NCI-H526 (cell line): ENCODE measurements around the gene ABCA7.

Source experiments
- DNase-seq, 2 experiments: peaks; one replicate each; lab custom pipeline; 2025; lab: John Stamatoyannopoulos, UW

The ABCA7 gene

DNA sequence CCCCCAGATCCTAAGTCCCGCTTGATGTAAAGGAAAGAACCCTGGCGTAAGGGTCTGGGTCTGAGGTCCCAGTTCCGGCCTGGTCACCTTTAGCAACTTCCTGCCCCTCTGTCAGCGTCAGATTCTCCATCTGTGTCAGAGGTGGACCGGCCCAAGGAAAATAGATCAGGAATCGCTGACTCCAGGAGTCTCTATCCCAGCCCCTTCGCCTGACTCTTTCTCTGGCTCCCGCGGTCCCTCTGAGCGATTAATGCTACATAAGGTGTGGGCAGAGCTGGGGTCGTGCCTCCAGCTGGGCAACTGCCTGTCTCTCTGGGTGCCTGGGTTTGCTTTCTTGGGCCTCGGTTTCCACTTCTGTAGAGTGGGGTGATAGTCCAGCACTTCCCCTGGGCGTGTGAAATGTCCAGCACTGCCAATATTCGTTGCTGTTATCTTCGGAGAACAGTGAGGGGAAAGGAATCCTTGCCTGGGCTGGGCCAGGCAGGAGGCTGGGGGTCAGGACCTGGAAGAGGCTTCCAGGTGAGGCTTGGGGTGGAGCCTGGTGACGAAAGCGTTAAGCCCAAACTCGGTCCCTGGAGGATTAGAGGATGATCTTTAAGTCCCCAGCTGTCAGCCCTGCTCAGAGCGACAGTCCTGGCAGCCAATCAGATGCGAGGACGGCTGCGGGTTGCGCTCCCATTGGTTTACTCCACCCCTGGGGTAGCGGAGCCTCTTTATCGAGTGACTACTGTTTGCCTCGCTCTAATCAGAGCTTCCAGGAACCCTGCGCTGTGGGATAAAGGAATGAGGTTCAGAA, 767 bp downstream of the ABCA7 start:
- DNase-seq, result peak; percentile 55 to 92

DNA sequence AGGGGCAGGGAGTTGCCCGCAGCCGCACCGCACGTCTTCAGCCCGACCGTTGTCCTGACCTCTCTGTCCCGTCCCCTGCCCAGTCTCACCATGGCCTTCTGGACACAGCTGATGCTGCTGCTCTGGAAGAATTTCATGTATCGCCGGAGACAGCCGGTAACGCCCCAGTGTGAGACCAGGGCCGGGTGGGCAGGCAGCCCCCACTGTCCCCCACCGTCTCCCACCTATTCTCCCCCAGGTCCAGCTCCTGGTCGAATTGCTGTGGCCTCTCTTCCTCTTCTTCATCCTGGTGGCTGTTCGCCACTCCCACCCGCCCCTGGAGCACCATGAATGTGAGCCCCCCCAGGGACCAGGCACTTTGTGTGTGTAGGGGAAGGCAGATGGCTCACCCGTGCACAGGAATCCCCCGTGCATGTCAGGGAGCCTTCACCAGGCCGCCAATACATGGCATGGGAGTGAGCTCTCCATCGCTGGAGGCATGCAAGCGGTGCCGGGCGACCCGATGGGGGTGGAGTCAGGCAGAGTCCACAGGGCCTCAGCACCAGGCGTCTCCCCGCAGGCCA, 1.4 kb downstream of the ABCA7 start:
- no peak for DNase-seq

DNA sequence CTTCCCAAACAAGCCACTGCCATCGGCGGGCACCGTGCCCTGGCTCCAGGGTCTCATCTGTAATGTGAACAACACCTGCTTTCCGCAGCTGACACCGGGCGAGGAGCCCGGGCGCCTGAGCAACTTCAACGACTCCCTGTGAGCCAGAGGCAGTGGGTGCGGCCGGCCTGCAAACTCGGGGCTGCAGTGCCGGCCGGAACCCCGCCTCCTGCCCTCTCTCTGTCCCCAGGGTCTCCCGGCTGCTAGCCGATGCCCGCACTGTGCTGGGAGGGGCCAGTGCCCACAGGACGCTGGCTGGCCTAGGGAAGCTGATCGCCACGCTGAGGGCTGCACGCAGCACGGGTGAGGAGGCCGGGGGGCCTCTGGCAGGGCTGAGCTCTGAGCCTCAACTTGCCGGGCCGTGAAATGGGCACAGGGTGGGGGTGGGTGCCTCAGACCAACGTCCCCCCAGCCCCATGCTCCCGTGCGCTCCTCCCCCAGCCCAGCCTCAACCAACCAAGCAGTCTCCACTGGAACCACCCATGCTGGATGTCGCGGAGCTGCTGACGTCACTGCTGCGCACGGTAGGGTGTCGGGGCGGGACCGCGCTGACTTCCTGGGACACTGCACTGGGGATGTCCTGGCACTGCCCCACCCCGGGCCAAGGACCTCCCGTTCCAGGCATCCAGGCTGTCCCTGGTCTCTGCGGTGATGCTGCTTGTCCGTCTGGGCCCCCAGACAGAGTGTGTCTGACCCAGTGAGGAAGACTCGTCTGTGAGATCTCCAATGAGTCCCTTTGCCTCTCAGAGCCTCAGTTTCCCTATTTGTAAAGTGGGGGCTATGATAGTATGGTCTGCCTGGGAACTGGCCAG, 2.2 kb downstream of the ABCA7 start:
- peak; percentile 50 to 79 for DNase-seq

DNA sequence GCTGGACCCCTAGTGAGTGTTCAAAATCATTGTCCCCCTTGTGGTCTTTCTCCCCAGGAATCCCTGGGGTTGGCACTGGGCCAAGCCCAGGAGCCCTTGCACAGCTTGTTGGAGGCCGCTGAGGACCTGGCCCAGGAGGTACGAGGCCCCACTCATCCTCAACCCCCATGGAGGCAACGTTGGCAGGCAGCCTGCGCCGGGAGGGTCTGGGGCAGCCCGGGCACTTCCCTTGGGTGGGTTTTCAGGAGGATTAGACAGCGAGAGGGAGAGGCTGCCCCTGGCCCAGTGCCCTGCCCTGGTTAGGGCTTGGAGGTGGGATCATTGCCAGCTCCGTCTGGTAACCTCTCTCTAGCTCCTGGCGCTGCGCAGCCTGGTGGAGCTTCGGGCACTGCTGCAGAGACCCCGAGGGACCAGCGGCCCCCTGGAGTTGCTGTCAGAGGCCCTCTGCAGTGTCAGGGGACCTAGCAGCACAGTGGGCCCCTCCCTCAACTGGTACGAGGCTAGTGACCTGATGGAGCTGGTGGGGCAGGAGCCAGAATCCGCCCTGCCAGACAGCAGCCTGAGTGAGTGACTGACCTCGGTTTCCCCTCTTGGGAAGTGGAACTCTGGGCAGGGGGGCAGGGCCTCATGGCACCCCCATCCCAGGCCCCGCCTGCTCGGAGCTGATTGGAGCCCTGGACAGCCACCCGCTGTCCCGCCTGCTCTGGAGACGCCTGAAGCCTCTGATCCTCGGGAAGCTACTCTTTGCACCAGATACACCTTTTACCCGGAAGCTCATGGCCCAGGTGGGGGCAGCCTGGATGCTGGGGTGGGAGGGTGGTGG, 3.0 kb downstream of the ABCA7 start:
- no peak for DNase-seq

DNA sequence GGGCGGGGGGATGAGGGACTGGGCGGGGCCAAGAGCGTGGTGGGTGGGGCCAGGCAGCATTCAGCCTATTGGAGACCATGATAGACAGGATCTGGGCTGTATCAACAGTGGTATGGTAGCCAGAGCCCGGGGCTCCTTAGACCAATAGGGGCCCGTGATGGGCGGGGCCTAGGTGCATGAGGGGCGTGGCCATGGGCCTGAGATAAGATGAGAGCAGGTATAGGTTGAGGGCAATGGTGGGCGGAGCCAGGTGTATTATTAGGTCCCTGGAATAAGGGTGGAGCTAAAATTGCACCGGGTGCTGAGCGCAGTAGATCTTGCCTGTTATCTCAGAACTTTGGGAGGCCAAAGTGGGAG, 5.3 kb downstream of the ABCA7 start:
- peak in 1 of 2 experiments; percentile 49 for DNase-seq

DNA sequence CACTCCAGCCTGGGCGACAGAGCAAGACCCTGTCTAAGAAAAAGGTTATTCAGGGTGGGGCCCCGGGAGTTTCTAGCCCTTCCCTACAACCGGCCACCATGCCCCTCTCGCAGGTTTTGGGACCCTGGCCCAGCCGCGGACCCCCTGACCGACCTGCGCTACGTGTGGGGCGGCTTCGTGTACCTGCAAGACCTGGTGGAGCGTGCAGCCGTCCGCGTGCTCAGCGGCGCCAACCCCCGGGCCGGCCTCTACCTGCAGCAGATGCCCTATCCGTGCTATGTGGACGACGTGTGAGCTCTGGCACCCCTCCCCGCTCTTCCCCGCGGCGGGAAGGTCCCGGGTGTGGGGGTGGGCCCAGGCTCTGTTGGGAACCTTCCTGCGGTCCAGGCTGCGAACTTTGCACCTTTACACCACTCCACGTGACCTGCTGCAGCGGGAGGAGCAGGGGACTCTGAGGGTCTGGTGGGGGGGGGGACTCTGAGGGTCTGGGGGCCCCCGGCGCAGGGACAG, 6.3 kb downstream of the ABCA7 start:
- no peak for DNase-seq

DNA sequence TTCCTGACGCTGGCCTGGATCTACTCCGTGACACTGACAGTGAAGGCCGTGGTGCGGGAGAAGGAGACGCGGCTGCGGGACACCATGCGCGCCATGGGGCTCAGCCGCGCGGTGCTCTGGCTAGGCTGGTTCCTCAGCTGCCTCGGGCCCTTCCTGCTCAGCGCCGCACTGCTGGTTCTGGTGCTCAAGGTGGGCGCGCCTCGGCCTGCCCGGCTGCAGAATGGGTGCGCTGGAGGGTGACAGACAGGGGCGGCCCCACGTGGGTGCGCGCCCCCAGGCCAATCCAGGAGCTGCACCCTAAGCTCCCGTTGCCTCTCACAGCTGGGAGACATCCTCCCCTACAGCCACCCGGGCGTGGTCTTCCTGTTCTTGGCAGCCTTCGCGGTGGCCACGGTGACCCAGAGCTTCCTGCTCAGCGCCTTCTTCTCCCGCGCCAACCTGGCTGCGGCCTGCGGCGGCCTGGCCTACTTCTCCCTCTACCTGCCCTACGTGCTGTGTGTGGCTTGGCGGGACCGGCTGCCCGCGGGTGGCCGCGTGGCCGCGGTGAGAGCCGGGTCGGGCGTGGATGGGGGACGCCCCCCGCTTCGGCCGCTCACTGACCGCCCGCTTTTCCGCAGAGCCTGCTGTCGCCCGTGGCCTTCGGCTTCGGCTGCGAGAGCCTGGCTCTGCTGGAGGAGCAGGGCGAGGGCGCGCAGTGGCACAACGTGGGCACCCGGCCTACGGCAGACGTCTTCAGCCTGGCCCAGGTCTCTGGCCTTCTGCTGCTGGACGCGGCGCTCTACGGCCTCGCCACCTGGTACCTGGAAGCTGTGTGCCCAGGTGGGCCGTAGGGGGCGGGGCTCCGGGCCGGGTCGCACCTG, 7.2 kb downstream of the ABCA7 start:
- DNase-seq, result no peak

DNA sequence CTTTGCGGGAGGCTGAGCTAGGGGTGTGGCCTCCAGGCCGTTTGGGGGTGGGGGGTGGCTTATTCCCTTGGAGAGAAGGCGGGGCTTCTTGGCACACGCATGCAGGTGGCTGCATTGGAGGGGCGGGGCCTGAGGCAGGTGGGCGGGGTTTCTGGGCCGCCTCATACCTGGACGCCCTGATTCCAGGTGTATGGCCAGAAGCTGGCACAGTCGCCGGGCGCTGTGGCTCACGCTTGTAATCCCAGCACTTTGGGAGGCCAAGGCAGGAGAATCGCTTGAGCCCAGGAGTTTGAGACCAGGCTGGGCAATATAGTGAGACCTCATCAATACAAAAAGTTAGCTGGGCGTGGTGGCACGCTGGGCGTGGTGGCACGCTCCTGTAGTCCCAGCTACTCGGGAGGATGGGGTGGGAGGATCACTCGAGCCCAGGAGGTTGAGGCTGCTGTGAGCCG, 7.8 kb downstream of the ABCA7 start:
- DNase-seq, result no peak

DNA sequence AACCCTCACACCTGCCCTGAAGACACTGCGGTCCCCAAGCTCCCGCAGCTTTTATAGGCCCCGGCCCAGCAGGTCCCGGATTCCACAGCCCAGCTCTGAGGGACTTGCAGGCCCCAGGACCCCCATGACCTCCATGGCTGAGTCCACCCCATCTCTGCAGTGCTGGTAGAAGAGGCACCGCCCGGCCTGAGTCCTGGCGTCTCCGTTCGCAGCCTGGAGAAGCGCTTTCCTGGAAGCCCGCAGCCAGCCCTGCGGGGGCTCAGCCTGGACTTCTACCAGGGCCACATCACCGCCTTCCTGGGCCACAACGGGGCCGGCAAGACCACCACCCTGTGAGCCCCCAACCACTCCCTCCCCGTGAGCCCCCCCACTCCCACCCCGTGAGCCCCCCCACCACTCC, 9.2 kb downstream of the ABCA7 start:
- no peak for DNase-seq

DNA sequence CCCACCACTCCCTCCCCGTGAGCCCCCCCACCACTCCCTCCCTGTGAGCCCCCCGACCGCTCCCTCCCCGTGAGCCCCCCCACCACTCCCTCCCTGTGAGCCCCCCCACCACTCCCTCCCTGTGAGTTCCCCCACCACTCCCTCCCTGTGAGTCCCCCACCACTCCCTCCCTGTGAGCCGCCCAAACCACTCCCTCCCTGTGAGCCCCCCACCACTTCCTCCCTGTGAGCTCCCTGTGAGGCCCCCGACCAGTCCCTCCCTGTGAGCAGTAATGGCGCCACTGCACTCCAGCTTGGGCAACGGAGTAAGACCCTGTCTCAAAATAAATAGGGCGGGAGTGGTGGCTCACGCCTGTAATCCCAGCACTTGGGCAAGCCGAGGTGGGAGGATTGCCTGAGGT, 9.9 kb downstream of the ABCA7 start:
- no peak for DNase-seq

DNA sequence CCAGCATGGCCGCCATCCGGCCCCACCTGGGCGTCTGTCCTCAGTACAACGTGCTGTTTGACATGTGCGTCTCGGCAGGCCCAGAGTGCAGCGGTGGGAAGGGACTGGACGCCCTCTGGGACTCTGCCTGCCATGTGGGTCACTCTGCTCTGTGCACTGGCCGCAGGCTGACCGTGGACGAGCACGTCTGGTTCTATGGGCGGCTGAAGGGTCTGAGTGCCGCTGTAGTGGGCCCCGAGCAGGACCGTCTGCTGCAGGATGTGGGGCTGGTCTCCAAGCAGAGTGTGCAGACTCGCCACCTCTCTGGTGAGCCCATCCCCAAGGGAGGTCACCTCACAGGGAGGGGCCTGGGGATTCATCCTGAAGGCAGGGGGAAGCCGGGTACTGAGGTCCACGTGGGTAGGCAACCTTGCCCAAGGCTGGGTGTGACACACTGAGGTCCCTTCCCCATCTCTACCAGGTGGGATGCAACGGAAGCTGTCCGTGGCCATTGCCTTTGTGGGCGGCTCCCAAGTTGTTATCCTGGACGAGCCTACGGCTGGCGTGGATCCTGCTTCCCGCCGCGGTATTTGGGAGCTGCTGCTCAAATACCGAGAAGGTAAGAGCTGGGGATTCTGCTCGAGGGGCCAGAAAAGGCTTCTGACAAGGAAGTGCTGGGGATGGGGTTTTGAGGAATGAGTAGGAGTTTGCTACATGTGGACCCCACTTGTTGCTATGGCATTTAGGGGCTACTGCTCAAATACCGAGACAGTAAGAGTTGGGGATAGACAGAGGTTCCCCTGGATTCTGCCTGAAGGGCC, 11.3 kb downstream of the ABCA7 start:
- DNase-seq, result no peak

DNA sequence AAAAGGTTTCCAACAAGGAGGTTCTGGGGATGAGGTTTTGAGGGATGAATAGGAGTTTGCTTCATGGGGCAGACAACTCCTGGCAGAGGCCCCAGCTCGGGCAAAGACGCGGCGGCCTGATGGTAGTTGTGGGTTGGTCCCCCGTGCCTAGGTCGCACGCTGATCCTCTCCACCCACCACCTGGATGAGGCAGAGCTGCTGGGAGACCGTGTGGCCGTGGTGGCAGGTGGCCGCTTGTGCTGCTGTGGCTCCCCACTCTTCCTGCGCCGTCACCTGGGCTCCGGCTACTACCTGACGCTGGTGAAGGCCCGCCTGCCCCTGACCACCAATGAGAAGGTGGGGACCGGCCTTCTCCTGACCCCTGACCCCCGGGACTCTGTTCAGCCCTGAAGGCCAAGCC, 11.9 kb downstream of the ABCA7 start:
- no peak for DNase-seq

DNA sequence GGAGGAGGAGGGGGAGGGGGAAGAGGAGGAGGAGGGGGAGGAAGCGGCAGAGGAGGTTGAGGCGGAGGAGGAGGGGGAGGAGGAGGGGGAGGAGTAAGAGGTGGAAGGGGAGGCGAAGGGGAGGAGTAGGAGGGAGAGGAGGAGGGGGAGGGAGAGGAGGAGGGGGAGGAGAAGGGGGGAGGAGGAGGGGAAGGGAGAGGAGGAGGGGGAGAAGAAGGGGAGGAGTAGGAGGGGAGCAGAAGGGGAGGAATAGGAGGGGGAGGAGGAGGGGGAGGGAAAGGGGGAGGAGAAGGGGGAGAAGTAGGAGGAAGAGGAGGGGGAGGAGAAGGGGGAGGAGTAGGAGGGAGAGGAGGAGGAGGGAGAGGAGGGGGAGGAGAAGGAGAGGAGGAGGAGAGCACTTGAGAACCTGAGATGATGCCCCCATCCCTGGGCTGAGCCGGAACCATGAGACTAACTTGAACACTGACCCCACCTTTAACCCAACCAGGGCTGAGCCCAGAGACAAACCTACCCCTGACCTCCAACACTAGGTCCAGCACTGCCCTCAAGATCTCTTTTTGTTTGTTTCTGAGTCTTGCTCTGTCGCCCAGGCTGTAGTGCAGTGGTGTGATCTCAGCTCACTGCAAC, 12.6 kb downstream of the ABCA7 start:
- no peak for DNase-seq

DNA sequence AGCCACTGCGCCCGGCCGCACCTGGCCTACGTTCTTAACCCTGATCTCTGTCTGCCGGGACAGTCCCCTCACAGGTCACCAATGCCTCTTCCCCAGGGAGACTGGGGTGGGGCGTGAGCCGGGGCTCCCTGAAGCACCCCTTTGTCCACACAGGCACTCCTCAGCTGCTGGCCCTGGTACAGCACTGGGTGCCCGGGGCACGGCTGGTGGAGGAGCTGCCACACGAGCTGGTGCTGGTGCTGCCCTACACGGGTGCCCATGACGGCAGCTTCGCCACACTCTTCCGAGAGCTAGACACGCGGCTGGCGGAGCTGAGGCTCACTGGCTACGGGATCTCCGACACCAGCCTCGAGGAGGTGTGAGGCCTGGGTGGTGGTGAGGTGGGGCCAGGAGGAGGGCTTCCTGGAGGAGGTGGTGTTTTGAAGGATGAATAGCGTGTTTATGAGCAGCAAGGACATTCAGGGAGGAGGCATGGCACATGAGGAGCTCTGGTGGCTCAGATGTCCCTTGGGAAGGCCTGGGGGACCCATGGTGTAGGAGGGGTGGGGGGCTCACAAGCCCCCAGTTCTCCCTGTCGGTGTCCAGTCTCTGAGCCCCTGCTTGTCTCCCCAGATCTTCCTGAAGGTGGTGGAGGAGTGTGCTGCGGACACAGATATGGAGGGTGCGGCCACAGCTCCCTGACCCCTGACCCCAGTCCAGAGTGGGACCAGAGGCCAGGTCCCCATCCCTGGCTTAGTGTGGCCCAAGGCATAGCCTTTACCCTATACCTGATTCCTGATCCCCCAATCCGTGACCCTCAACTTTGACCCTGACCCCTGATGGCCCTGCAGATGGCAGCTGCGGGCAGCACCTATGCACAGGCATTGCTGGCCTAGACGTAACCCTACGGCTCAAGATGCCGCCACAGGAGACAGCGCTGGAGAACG, 13.5 kb downstream of the ABCA7 start:
- no peak for DNase-seq

DNA sequence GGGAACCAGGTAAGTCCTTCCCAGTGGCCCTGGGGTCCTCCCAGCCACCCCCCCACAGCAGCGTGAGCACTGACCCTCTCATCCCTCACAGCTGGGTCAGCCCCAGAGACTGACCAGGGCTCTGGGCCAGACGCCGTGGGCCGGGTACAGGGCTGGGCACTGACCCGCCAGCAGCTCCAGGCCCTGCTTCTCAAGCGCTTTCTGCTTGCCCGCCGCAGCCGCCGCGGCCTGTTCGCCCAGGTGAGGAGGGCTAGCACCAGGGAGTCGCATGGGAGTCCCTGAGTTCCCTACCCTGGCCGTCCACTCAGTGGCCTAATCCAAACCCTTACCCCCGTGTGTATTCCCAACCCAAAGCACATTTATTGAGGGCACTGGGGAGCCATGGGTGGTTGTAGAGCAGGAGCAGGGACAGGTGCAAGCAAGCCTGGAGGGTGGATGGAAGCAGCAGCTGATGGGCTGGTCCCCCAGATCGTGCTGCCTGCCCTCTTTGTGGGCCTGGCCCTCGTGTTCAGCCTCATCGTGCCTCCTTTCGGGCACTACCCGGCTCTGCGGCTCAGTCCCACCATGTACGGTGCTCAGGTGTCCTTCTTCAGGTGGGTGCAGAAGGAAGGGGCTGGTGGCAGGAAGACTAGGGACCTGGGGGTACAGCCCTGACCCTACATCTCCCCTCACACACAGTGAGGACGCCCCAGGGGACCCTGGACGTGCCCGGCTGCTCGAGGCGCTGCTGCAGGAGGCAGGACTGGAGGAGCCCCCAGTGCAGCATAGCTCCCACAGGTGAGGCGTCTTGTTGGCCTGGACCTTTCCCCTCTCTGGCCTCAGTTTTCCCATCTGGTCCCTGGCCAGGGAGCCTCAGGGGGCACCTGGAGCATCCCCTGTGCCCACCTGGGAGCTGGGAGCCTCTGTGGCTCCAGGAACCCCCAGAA, 14.5 kb downstream of the ABCA7 start:
- DNase-seq, result no peak

DNA sequence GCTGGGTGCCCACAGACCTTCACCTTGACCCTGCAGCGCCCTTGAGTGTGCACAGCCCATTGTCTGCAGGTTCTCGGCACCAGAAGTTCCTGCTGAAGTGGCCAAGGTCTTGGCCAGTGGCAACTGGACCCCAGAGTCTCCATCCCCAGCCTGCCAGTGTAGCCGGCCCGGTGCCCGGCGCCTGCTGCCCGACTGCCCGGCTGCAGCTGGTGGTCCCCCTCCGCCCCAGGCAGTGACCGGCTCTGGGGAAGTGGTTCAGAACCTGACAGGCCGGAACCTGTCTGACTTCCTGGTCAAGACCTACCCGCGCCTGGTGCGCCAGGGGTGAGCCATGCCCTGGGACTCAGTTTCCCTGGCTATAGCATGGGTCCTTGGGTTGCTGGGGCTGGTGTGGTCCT, 15.1 kb downstream of the ABCA7 start:
- no peak for DNase-seq

DNA sequence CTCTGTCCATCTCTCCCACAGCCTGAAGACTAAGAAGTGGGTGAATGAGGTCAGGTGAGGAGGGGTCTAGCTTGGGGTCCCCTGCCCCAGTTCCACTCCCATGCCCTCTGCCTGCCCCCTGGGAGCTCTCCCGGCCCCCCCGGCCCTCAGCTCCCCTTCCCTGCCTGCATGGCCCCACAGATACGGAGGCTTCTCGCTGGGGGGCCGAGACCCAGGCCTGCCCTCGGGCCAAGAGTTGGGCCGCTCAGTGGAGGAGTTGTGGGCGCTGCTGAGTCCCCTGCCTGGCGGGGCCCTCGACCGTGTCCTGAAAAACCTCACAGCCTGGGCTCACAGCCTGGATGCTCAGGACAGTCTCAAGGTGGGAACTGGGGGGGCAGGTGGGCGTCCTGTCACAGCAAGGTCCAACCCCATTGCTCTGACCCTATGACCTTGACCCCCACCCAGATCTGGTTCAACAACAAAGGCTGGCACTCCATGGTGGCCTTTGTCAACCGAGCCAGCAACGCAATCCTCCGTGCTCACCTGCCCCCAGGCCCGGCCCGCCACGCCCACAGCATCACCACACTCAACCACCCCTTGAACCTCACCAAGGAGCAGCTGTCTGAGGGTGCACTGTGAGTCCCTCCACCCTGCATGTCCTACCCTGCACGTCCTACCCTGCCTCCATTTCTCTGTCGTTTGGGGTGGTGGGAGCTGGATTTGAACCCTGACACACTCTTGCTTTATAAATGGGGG, 16.1 kb downstream of the ABCA7 start:
- no peak for DNase-seq
